NB4 (cell line): ENCODE results near the gene EED.

ENCODE experiments used
- DNase-seq: peaks from one replicate; pipeline ENCODE4 v3.0.0; 2010; ENCODE audit warnings: low read depth
- H3K4me3 ChIP-seq: one replicate; pipeline ENCODE4 v1.5.1; 2011; ENCODE audit warnings: mild to moderate bottlenecking, low read depth, low read length, moderate library complexity
- MYC ChIP-seq: IDR thresholded peaks from 2 replicates; pipeline ENCODE4 v1.6.1; 2011; ENCODE audit warnings: low read depth, low read length
- POLR2A ChIP-seq: IDR thresholded peaks from 2 replicates; pipeline ENCODE4 v1.6.1; 2011; ENCODE audit warnings: mild to moderate bottlenecking; ENCODE audit not compliant: insufficient read length; ENCODE audit errors: extremely low read depth
- TF ChIP-seq, protein P1 (sequence below): IDR thresholded peaks from one replicate; pipeline ENCODE4 v1.5.1; 2012; ENCODE audit warnings: low read depth, low read length
- TF ChIP-seq, protein P2 (sequence below): IDR thresholded peaks from 2 replicates; pipeline ENCODE4 v1.6.1; 2011; ENCODE audit warnings: low read depth, low read length

EED gene

DNA sequence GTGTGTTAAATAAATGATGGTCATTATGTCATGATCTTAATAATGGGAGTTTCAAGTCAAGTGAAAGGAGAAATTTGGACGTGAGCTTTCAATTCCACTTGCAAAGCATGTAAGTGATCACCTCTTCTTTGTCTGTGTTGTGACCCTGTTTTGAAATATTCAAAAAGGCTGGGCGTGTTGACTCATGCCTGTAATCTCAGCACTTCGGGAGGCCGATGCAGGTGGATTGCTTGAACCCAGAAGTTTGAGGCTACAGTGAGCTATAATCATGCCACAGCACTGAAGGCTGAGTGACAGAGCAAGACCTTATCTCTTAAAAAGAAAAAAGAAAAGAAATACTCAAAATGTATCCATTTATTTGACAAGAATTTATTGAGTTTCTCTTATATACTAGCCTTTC is 32.9 kb upstream of the EED start:
- H3K4me3 ChIP-seq: no peak overlapping the region
- no peak for DNase-seq
- TF ChIP-seq POLR2A (no peak), MYC (no peak)
- TF ChIP-seq, protein P1, sequence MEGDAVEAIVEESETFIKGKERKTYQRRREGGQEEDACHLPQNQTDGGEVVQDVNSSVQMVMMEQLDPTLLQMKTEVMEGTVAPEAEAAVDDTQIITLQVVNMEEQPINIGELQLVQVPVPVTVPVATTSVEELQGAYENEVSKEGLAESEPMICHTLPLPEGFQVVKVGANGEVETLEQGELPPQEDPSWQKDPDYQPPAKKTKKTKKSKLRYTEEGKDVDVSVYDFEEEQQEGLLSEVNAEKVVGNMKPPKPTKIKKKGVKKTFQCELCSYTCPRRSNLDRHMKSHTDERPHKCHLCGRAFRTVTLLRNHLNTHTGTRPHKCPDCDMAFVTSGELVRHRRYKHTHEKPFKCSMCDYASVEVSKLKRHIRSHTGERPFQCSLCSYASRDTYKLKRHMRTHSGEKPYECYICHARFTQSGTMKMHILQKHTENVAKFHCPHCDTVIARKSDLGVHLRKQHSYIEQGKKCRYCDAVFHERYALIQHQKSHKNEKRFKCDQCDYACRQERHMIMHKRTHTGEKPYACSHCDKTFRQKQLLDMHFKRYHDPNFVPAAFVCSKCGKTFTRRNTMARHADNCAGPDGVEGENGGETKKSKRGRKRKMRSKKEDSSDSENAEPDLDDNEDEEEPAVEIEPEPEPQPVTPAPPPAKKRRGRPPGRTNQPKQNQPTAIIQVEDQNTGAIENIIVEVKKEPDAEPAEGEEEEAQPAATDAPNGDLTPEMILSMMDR: no peak
- TF ChIP-seq, protein P2, sequence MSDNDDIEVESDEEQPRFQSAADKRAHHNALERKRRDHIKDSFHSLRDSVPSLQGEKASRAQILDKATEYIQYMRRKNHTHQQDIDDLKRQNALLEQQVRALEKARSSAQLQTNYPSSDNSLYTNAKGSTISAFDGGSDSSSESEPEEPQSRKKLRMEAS: no peak

DNA sequence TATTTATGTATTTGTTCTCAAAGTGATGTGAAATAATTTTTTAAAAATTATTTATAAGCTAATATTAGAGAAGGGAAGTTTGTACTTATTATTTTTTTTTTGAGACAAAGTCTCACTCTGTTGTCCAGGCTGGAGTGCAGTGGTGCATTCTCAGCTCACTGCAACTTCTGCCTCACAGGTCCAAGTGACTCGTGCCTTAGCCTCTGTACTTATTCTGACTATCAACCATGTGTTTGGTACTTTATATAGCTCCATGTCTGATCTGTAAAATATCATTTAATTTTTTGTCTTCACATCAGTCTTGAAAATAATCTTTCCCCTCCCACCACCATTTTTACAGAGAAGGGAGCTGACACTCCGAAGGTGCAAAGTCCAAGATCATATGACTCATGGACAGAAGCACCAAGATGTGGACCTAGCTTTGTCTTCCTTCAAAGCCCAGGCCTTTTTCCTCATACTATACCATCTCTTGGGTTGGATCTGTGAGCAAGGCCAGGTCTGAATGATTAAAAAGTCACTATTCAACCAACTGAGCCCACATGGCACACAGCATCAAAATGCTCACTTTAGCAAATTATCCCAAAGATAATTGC is 32.4 kb upstream of the EED start:
- H3K4me3 ChIP-seq: no peak overlapping the region
- TF ChIP-seq POLR2A: no peak
- TF ChIP-seq MYC: no peak
- TF ChIP-seq, protein P1: no peak
- TF ChIP-seq, protein P2: no peak
- DNase-seq: no peak

DNA sequence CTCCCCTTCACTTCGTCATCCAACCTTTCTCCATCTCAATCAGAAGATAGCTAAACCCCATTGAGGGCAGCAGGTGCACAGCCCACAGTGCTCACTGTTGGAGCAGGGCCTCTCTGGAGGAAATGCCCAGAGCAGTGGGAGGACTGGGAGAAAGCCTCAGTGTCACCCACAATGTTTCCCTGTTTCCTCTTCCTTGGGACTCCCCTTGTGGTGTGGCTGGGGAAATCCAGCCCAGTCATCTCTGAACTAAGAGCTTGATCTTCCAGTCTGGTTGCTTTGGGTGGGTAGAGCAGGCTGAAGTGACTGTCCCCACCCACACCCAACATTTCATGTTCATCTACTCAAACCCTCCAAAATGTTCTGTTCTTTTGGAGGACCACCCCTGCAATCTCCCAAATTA is 29.8 kb upstream of the EED start:
- no peak overlapping the region for H3K4me3 ChIP-seq
- DNase-seq: peak; percentile 46
- TF ChIP-seq, protein P1: peak; percentile 13
- TF ChIP-seq, protein P2: no peak

DNA sequence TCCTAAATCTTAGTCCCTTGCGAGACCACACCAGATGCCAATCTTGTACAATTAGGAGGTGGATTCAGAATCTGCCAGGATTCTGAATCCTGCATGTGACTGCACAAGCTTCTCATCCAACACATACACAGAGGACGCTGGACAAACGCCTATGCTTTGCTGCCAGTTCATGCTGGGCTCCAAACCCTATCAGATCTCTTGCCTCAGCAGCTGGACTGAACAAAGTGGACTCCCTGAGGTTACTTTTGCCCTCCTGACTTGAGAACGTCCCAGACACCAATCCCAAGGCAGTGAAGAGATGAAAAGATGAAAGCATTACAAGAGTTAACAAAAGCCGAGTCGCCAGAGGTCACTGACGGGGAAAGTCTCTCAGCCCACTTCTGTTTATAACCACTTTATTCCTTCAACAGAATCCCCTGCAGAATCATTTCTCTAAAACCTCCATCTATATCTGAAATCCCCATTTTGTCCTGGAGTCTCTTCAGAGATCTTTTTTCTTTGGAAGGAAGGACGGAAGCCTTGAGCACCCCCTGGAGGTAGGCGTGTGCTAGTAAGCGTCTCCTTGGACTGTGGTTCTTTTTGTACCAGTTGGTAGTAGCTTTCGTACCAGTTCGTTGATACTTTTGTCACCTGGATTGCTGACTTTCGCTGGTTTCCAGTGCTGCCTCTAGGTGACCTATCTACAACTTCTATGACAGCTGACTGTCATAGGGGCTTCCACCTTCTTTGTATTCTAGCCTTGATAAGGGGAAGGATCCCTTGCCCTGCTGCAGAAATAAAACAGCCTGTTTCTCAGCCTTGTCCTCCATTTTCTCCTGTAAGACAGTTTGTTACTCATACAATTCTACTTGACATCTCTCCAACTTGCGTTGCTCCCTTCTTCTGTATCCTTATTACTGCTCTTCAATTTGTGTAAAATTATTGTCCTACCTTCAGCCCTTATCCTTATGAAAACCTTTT is 26.1 kb upstream of the EED start:
- peak; percentile 82 for DNase-seq
- H3K4me3 ChIP-seq: no peak overlapping the region

DNA sequence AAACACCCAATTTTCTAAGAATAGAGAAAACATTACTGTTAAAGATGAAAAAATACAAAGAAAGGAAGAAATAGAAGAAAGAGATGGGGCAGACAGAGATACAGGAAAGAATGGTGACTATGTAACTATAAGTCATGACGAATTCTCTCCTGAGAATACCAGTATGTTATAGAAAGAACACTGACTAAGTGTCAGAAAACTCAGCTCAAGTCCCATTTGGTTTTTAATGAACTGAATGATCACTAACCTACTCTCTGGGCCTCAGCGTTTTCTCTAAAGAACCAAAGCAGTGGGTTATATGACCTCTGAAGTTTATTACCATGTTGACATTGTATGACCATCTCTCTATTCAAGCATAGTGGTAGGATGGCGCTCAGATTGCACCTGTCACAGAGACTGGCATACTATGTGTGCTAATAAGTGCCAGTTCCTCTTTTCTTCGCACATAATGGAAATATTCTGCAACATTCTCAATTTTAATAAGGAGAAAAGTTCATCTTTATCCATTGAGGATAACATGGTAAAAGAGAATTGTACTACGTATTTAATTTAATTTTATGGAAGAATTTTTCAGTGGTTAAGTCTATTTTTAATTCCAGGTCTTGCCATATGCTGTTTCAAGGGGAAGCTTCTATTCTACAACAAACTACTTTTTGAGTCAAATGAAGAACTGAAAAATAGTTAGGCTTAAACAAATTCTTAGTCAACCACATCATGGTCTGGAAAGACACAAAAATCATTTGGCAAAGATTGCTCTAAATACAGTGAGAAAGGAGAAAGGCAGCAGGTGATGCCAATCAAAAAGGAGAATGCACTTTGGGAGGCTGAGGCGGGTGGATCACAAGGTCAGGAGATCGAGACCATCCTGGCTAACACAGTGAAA is 25.0 kb upstream of the EED start:
- DNase-seq: no peak
- TF ChIP-seq, protein P2: no peak
- TF ChIP-seq POLR2A (no peak), MYC (no peak)
- TF ChIP-seq, protein P1: no peak
- H3K4me3 ChIP-seq: no peak overlapping the region

More for the DNA sequence above, 26.1 kb upstream of the EED start:
- TF ChIP-seq, protein P2: no peak; the same call in 1 of the 2 replicates
- TF ChIP-seq, protein P1: peak; percentile 99
- TF ChIP-seq POLR2A (no peak), MYC (no peak)
